NCI-H2196 treated with DMSO at 0.1 percent for 48 hours (cell line): Measurements from ENCODE around the gene TTC32.
"Not testable (repeated sequence)": the region's sequence is repeated elsewhere in the genome, so short reads cannot be mapped to it uniquely, and the experiment has no call there.

Source experiments
- DNase-seq: peaks from one replicate; lab custom pipeline; 2025; ENCODE audit not compliant: unreplicated experiment; lab: John Stamatoyannopoulos, UW

TTC32 gene

DNA sequence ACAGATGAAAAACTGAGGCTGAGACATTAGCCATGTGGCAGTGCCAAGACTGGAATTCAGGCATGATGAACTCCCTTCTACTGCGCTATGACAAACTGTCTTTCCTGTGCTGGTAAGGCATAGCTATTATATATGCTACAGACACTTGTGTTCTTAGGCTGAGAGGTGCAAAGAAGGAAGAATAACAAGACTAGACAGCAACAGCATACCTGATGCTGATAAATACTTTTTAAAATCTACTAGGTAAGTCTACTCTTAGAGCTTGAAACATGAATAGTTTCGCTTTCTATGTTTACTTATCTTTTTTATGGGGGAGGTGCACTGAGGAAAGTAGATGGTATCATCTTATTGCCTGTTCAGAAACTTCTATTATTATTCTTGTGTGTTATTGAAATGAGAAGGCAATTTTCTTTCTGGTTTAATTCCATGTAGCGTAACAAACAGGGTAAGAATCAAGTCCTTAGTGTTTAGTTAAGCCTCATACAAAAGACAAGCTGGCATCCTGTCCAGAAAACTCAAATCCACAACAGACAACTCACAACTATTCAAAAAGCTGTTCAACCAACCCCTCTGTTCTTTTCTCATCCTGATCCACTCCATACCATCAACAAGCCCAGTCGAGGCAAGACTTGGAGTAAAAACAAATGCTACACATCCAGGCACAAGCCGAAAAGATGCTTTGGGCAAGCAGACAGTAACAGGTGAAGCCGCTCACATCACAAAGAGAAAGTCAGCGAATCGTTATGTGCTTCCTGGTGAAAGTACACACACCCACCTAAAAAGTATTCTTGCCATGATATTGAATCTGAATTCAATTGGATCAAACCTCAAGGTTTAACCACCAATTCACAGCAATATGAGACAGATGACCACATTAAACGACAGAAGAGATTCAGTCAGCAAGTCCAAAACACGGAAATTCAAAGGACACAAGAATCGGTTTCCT is 1.5 kb downstream of the TTC32 start:
- DNase-seq, result no peak

DNA sequence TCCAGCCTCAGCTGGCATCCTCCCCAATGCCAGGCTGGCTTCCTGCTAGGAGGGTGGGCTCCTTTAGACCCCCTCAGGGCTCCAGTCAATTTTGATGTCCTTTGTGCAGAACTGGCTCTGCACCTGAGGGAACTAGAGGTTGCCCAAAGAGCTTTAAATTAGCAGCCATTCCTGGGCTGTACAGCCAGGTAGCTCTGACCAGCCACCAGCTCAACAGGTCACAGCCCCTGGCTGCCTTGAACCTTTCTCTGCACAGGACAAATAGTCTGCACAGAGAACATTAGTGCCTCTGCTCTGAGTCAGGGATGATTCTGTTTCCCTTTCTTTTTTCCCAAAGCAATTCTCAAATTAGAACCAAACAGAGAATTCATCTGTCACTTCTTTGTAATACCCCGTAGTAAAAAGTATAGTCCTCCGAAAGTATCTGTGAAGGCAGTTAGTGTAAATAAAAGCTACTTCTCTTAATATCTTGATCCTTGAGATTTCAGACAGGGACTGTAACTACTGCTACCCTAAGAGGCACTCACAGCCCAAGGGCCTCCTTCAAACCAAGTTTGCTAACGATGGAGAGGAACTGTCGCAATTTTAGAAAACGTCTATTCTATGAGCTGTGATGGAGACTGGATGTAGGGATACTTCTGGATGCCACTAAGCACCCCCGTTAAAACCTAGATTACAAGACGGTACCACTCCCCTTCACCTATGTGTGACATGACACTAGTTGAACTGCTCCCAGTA is 3.0 kb downstream of the TTC32 start:
- DNase-seq, result no peak

DNA sequence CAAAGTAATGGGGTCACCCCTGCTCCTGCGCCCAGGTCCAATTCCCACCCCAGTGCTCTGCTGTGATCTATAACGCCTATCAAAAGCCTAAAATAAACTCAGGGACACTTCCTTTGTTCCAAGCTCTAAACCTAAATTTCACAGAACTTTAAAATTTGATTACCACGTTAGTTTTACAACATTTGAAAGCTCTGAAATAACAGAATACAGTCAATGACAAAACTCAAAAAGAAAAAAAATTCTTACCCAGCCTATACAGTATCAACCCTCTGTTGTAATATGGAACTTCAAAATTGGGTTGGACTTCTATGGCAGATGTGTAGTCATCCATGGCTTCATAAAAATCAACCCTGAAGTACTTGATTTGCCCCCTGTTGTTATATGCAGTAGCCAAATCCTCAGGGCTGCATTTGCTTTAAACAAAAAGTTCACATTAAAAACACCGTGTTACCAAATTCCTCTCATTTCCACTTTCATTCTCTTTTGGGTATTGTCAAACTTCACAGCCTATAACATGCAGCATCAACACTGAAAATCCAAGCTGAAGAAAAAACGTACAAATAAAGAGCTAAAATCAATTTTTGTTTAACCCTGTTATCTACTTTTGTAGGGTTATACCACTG is 4.0 kb downstream of the TTC32 start:
- DNase-seq, result no peak

DNA sequence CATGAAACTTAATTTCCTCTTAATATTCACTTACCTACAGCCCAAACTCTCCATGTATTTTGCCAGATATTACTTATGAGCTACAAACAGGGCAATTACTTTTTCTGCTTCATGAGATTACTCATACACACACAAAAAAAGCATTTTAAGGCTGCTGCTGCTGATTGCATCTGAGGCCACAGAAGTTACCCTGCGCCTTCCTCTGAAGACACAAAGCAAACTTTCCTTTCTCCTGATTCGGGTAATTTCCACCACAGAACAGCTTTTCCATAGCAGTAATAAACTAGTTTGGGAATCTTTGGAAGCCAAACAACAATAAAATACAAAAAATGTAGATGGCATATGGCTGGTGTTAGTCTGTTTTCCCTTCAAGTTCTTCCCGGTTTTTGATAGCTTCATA is 6.2 kb downstream of the TTC32 start:
- no peak for DNase-seq

DNA sequence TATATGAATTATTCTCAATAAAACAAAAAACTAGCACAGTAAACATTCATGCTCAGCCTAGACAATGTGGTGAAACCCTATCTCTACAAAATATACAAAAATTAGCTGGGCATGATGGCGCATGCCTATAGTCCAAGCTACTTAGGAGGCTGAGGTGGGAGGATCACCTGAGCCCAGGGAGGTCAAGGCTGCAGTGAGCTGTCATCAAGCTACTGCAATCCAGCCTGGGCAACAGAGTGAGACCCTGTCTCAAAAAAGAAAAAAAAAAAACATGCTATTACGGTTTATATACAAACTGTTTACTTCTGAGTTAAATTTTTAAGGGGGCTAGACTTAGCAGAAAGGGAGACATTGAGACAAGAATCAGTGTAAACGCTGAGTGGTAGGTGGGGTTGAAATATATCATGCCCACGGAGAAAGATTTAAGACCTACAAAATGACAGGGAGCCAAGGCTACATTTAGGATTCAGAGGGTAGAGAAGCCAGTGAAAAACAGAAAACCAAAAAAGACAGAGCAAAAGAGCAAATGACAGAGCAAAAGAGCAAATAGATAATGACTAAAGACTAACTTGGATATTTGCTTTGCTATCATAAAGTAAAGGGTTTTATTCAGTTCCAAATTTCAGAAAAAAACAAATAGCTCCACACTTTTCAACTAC is 7.5 kb downstream of the TTC32 start:
- no peak for DNase-seq

DNA sequence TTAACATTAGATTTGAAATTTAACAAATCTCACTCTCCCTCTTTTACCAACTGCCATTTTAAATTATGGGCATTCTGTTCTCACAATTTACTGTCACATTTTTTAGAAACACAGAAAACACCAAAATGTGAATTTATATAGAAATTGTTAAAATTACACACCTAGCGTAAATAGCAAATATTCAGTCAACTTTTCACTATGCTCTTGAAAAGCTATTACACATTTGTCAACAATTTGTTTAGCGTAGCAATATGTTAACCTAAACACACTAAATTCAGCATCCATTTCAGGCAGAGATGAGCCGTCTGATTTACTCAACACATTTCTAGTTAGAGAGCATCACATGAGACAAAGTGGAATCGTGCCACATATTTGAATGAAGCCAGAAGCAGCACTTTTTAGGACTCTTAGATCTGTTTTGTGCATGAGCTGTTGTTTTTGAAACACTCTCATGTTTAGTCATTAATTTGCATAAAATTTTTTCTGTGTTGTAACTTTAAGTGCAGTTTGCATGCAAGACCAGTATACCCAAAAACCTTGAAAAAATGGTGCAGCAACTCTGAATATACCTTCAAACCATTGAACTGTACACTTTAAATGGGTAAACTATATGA is 8.2 kb downstream of the TTC32 start:
- no peak for DNase-seq

DNA sequence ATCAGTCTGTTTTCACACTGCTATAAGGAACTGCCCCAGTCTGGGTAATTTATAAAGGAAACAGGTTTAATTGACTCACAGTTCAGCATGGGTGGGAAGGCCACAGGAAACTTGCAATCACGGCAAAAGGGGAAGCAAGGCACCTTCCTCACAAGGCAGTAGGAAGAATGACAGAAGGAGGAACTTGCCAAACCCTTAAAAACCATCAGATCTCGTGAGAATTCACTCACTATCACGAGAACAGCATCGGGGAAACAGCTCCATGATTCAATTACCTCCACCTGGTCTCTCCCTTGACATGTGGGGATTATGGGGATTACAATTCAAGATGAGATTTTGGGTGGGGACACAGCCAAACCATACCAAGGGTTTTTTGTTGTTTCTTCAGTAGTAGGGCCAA is 9.8 kb downstream of the TTC32 start:
- DNase-seq, result not testable (repeated sequence)

DNA sequence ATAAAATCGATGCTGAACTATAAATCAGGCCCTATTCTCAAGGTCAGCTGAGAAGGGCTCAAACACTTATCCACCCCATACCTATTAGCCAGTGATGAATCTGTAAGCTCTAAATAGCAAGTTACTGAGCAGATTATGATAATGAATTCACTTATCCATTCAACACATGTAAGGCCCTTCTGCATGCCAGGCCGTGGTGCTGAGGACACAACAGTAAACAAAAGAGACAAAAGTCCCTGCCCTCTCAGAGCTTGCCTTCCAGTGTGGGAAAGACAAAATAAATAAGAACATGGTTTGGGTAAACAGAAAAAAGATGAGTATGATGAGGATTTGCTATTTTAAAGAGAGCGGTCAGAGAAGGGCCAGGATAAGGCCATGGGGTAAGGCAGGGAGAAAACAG is 11.7 kb downstream of the TTC32 start:
- DNase-seq, result no peak

DNA sequence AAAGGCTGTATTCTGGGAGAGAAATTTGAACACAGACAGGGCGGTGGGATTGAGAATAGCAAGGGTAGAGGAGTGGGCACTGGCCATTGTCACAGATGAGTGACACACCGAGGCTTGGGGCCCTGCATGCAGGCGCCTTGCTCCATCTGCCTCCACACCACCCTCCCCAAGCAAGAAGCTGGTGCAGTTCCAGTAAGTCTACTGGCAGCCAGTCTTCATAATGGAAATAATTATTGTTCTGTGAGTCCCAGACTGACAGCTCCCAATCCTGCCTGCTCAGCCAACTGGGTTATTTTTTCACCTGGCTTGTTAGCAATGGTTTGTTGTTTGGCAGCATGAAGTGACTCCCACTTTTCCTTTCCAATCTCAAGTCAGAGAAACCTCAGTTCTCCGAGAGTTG is 13.0 kb downstream of the TTC32 start:
- DNase-seq, result no peak

DNA sequence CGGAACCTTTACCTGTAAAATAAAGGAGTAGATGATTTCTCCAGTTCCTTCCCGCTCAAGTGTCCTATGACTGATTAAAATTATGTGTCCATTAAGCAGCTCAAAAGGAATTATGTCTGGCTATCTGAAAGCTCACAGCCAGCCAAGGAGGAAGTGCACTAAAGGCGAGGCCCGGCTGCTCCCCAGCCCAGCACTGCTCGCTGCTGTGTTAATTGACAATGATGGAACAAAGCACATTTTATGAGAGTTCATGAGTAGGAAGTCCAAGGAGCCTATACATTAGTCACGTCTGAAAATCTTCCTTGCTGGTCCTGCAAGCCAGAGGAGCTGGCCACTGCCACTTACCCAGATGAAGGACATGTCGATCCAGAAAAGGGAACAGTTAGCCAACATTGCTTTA is 14.3 kb downstream of the TTC32 start:
- no peak for DNase-seq

DNA sequence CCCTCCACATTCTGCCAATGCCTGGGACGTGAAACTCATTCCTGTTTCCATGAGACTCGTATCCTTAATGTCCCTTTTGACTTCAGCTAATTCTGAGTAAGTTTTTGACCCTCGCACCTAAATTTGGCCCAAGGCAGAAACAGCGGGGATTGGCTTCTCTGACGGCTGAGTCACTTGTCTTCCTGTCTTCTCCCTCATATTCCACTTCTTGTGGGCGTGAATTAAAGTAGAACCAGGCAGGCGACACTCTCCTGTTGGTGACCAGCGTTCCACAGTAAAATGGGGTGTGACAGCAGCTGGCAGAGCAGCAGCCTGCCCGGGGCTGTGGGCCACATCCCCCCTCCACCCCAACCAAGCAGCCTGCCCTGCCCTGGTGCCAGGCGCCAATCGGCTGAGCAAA is 15.5 kb downstream of the TTC32 start:
- DNase-seq, result no peak

DNA sequence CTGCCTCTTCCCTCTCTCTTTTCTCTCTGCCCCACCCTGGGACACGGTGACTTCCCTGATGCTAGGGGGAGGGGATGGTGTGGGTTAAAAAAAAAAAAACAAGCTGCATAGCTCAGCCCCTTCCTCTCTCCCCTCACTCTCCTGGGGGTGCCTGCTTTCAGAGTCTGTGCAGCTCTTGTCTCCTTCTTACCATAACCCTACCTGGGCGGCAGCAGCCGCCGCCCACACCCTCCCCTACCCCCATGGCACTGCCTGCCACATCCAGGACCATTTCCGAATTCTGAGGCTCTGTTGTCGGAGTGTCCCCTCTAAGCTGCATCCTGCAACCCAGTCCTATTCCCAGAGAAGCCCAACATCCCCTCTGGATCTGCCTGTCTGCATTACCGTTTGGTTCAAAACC is 16.0 kb downstream of the TTC32 start:
- no peak for DNase-seq

DNA sequence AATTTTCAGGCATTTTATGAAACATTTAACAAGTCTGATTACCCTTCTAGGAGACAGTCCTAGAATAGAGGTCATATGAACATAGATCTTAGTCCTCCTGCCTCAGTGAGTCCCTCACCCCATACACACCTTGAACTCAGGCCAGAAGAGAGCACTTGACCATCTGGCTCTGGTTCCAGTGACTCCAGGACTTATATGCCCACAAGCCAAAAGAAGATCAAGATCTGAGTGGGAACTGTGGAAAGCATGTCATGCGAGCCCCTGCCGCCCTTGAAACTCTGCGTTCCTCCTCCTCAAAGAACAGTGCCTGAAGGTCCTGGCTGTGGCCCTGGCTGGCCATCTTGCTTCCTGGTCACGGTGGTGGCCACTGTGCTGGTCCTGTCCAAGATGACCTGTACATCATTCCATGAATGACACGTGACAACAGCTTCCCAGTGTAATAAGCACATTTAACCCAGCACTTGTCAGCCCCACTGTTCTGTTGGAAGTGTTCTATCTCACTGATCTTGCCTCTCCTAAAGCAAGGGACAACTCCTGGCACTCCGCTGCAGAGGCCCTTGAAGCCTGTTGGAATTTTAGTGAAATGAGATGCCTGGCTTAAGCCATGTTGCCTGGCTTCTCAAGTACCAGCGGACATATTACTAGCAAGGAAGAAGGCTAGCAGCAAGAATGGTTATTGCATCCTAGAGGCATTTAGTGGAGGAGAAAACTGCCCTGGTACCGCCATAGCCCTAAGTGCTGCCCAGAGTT is 17.6 kb downstream of the TTC32 start:
- DNase-seq, result no peak

DNA sequence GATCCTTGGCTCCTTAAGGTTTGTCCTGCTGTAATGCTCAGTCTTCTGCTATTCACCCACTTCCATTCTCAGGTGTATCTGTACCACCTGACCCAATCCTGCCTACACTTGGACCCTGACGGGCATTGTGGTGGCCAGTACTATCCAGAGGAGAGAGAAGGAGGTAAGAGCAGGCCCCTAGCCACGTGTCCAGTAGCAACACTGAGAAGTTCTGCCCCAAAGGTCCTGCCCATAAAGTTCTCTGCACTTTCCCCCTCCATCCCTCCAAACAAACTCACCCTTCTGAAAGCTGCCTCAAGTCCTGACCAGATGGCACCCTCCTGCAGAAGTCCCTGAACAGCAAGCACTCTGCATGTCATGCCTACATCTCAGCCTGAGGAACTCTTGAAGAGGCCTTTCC is 18.3 kb downstream of the TTC32 start:
- DNase-seq, result no peak

DNA sequence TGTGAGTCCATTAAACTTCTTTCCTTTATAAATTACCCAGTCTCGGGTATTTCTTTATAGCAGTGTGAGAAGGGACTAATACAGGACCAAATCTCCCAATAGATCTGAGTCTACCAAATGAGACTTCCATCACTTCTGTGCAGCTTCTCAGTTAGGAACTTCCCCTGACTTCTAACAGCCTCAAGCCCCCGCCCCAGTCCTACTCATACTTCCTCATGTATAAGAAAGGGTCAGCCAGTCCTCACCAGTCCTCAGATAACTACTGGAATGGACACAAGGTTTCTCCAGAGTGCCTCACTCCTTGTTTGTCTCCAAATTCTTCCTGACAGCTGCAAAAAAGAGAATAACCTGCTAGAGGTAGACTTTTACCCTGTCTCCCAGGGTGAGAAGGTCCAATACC is 19.5 kb downstream of the TTC32 start:
- no peak for DNase-seq

DNA sequence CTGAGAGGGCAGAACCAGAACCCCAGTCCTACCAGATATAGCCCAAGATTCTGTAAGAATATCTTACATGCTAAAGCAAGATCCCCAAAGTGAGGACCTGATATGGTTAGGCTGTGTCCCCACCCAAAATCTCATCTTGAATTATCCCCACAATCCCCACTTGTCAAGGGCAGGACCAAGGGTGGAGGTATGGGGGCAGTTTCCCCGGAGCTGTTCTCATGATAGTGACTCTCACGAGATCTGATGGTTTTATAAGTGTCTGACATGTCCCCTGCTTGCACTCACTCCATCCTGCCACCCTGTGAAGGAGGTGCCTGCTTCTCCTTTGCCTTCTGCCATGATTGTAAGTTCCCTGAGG is 19.9 kb downstream of the TTC32 start:
- DNase-seq, result no peak

DNA sequence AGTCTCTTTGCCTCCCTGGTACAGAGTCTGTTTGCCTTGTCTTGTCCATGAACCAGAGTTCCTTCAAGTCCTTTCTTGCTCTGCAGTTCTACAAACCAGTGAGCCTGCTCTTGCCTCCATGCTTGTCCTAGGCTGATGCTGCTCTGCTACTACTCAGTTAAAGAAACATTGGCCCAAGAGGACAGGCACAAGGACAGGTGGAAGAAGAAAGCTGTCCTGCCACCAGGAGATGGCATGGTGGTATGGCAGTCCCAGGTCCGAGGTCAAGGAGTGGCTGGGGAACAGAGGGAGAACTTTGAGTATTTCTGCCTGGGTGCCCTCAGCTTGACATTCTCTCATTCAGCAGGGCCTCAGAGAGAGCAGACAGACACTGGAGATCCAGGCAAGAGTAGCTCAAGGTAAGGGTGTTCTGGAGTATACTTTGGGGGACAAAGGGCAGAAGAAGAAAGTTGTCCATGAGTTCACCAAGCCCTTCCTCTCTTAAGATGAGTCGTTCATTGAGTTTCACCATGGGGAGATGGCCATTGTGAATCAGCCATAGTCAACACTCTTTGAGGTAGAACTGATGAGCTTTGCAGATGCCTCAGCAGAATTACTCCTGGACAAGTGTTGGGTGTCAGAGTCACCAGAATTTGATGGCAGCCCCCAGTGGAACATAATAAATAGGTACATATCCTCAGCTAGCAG is 20.4 kb downstream of the TTC32 start:
- DNase-seq, result no peak

DNA sequence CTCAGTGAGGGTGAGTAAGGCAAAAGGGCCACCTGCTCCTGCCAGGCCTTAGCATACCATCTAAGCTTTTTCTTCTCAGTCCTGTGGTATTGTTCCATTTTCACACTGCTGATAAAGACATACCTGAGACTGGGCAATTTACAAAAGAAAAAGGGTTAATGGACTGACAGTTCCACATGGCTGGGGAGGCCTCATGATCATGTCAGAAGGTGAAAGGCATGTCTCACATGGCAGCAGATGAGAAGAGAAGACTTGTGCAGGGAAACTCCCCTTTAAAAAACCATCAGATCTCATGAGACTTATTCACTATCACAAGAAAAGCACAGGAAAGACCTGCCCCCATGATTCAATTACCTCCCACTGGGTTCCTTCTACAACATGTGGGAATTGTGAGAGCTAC is 21.6 kb downstream of the TTC32 start:
- DNase-seq, result not testable (repeated sequence)

DNA sequence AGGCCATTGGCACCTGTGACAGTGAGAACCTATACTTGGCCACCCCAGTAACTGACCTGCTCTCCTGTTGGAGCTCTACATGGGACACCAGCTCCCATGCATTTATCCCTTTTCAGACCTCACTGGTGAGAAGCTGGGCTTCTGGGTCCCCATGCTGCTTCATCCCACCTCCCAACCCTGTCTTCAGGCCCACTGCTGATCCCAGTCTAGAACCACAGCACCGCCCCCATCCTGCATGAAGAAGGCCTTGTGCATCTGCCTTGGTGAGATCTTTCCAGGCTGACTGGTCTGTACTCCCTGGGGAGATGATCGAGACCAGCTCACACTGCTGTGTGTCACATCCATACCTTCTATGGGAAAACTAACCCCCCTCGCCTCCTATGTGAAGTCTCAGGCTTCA is 22.7 kb downstream of the TTC32 start:
- no peak for DNase-seq
